Body of pancreas (tissue), 4 donors: ENCODE results near the gene CACNA1F. TPM values are rescaled to one million over a fixed set of nuclear protein-coding genes. Genes with fewer than 3 reads are reported as not detected.

ENCODE experiments used
- ATAC-seq: fragments of 150-250 bp; one replicate; pipeline ENCODE4 v1.9.1; 2016
- DNase-seq, 4 donors: peaks; one replicate each; pipeline ENCODE4 v3.0.0-alpha.2; 2019
- H3K27ac ChIP-seq, 4 donors: fragments of 200-600 bp; sonication (generic); 1 replicate in 3 of 4; 2 replicates in 1 of 4; pipeline versions ENCODE4 v1.5.1 to v1.6.1; 2016 to 2019; ENCODE audit warnings: mild to moderate bottlenecking in 1 of 4, mixed read lengths in 1 of 4, moderate library complexity in 1 of 4
- H3K27me3 ChIP-seq, 2 donors: fragments of 200-600 bp; sonication (generic); one replicate each; pipeline ENCODE4 v1.6.0; 2016; ENCODE audit warnings: mild to moderate bottlenecking in 1 of 2
- H3K36me3 ChIP-seq, 2 donors: fragments of 200-600 bp; sonication (generic); replicated peaks in 1 of 2; 2 replicates each; pipeline ENCODE4 v1.5.1; 2016; ENCODE audit warnings: low read depth in 2 of 2; ENCODE audit not compliant: insufficient read depth in 1 of 2
- H3K4me1 ChIP-seq: fragments of 200-600 bp; sonication (generic); one replicate; pipeline ENCODE4 v1.6.0; 2016
- H3K4me3 ChIP-seq, 2 donors: fragments of 200-600 bp; sonication (generic); 1 replicate in 1 of 2; 2 replicates in 1 of 2; pipeline ENCODE4 v1.5.1; 2016 to 2019
- H3K9me3 ChIP-seq, 3 donors: fragments of 200-600 bp; sonication (generic); 1 replicate in 2 of 3; 2 replicates in 1 of 3; pipeline ENCODE4 v1.5.1; 2016
- POLR2A ChIP-seq, 3 donors: fragments of 450-650 bp; IDR thresholded peaks; one replicate each; pipeline ENCODE4 v1.6.1; 2016; ENCODE audit warnings: antibody characterized with exemption in 3 of 3, mild to moderate bottlenecking in 2 of 3
- WGBS, 2 donors: methylation state at CpG; one replicate each; pipeline ENCODE4 v1.1.5; 2017; 5-methylcytosine and 5-hydroxymethylcytosine counted together
- intact Hi-C: fragments of 100-400 bp; cut with DNase I; formaldehyde crosslinking; loops from one replicate; pipeline ENCODE4 v1.15.1; 2023
- total RNA-seq, 2 donors: library from RNA; depleted of rRNA; stranded (reverse); fragments of >200 nt; gene quantifications; one replicate each; pipeline ENCODE4 v1.1.0, GENCODE V29; 2016
- TF ChIP-seq, protein P1 (sequence below), 7 experiments: fragments of 450-650 bp in 4 of 7; fragments of 200-600 bp in 3 of 7; sonication (generic) in 3 of 7; IDR thresholded peaks; one replicate each; pipeline ENCODE4 v1.5.1; 2016 to 2019; ENCODE audit warnings: antibody characterized with exemption in 7 of 7

The CACNA1F gene
- total RNA-seq, 2 donors from 2014 or later: 0.26 TPM; not detected in 1

- Histone ChIP-seq H3K4me3 (peak within 1 kb of the TSS in 1 of 2 donors; percentile 41), H3K27ac (peak within 1 kb of the TSS; percentile 45 to 84 (median 70)), H3K4me1 (peaks cover 16% of the 10 kb centered on the region), H3K27me3 (no peaks in the 10 kb centered on the region), H3K36me3 (no peaks in the 10 kb centered on the region), H3K9me3 (no peaks in the 10 kb centered on the region)
- intact Hi-C loops: no loop called here
- DNase-seq (peak; percentile 84 to 92 (median 88)), ATAC-seq (peak; percentile 27)
- WGBS, 2 donors: 34 to 37% methylated on average over 12 to 19 of the region's 62 CpGs
- peak; percentile 47 to 73 (median 68) for TF ChIP-seq POLR2A (IDR thresholded peaks at IDR 0.05)
- TF ChIP-seq, protein P1, sequence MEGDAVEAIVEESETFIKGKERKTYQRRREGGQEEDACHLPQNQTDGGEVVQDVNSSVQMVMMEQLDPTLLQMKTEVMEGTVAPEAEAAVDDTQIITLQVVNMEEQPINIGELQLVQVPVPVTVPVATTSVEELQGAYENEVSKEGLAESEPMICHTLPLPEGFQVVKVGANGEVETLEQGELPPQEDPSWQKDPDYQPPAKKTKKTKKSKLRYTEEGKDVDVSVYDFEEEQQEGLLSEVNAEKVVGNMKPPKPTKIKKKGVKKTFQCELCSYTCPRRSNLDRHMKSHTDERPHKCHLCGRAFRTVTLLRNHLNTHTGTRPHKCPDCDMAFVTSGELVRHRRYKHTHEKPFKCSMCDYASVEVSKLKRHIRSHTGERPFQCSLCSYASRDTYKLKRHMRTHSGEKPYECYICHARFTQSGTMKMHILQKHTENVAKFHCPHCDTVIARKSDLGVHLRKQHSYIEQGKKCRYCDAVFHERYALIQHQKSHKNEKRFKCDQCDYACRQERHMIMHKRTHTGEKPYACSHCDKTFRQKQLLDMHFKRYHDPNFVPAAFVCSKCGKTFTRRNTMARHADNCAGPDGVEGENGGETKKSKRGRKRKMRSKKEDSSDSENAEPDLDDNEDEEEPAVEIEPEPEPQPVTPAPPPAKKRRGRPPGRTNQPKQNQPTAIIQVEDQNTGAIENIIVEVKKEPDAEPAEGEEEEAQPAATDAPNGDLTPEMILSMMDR (IDR thresholded peaks at IDR 0.05): peak in 3 of 7 experiments; percentile 37 to 61 (median 46)
These were observed 46.8 kb downstream of the CACNA1F start, which contains the start of gene PRICKLE3 for GRCh38 chrX:49186125-49187027. PRICKLE3 (minus strand) TSS chrX:49186373; CDS start chrX:49186297, 76 bp downstream.

GRCh38 chrX:49184294-49185281 lies 48.6 kb downstream of the CACNA1F start:
- Histone ChIP-seq H3K9me3 (no peaks in the 10 kb centered on the region), H3K27ac (peak overlapping the region; percentile 39 to 79 (median 64)), H3K36me3 (no peaks in the 10 kb centered on the region), H3K4me1 (peaks cover 16% of the 10 kb centered on the region), H3K4me3 (no peak overlapping the region), H3K27me3 (no peaks in the 10 kb centered on the region)
- ATAC-seq: peak; percentile 84
- intact Hi-C loops: no loop called here
- TF ChIP-seq, protein P1 (IDR thresholded peaks at IDR 0.05): peak in 1 of 7 experiments; percentile 6
- peak; percentile 54 to 83 (median 74) for TF ChIP-seq POLR2A (IDR thresholded peaks at IDR 0.05)
- peak; percentile 91 to 95 (median 94) for DNase-seq
- WGBS, 2 donors: 19 to 36% methylated on average over 7 to 33 of the region's 46 CpGs

DNA sequence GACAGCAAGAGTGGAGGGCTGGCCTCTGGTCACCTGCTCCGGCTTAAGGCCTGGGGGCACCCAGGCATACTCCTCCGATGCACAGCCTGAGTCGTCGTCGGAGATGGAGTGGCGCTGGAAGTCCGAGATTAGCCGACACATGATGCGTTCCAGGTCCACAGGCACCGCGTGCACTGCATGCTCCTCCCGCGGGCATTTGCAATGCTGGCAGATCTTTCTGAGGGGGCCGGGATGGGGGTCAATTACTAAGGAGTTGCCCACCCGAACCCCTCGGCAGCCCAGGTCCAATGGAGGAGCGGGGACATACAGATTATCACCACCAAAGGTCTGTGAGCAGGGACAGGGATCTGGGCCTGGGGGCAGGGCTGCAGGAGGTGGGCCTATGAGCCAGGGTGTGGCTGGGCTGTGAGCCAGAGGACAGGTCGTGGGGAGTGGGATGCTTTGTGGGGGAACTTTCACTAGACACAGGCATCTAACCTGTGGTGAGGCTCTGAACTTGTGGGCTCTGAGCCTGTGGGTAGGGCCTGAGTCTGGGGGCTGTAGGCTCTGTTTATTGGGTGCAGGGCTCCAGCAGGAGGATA lies 49.3 kb downstream of the CACNA1F start:
- intact Hi-C loops: no loop called here
- no peak overlapping the region for H3K4me3 ChIP-seq

GRCh38 chrX:49179358-49179757 lies 53.8 kb downstream of the CACNA1F start:
- ATAC-seq: no peak
- Histone ChIP-seq H3K4me3 (no peak overlapping the region), H3K36me3 (no peaks in the 10 kb centered on the region), H3K4me1 (peaks cover 4% of the 10 kb centered on the region), H3K27me3 (no peaks in the 10 kb centered on the region), H3K9me3 (no peaks in the 10 kb centered on the region), H3K27ac (peak overlapping the region in 2 of 4 donors; percentile 12 to 45)
- TF ChIP-seq POLR2A (IDR thresholded peaks at IDR 0.05): no peak
- TF ChIP-seq, protein P1 (IDR thresholded peaks at IDR 0.05): no peak
- intact Hi-C loops: no loop called here
- 63 to 86% methylated on average over 1 to 2 of the region's 2 CpGs for WGBS, 2 donors
- DNase-seq: peak in 2 of 4 donors; percentile 39 to 49

More for the DNA sequence above, 49.3 kb downstream of the CACNA1F start:
- DNase-seq: no peak
- H3K9me3 ChIP-seq: no peaks in the 10 kb centered on the region
- WGBS, 2 donors: 88% methylated on average over 18 of the region's 18 CpGs; no CpG with 5 or more reads in 1 of the 2 donors
- no peaks in the 10 kb centered on the region for H3K36me3 ChIP-seq
- no peak for TF ChIP-seq POLR2A (IDR thresholded peaks at IDR 0.05)
- TF ChIP-seq, protein P1 (IDR thresholded peaks at IDR 0.05): no peak
- peak overlapping the region in 3 of 4 donors; percentile 51 to 79 (median 77) for H3K27ac ChIP-seq
- H3K27me3 ChIP-seq: no peaks in the 10 kb centered on the region
- H3K4me1 ChIP-seq: peaks cover 16% of the 10 kb centered on the region
- no peak for ATAC-seq
